Effector memory CD8-positive, alpha-beta T cell (primary cell): ENCODE measurements around the gene RAB22A.
"Not testable (repeated sequence)": the region's sequence is repeated elsewhere in the genome, so short reads cannot be mapped to it uniquely, and the experiment has no call there.

Experiments
- ATAC-seq: fragments of 150-1000 bp; cut with Tn5 transposase; replicated peaks from 2 replicates; pipeline ENCODE4 v1.10.0; 2021; ENCODE audit warnings: mild to moderate bottlenecking, moderate library complexity
- DNase-seq, 3 experiments: peaks; one replicate each; pipeline ENCODE4 v3.0.0; 2021
- H3K27ac Mint-ChIP-seq, 2 donors: one replicate each; pipeline ENCODE4 v1.8.0; 2022; ENCODE audit warnings: mild to moderate bottlenecking in 2 of 2, mixed read lengths in 2 of 2, moderate library complexity in 2 of 2
- H3K27me3 Mint-ChIP-seq, 2 donors: one replicate each; pipeline ENCODE4 v1.8.0; 2022; ENCODE audit warnings: mixed read lengths in 2 of 2
- H3K36me3 Mint-ChIP-seq: one replicate; pipeline ENCODE4 v1.8.0; 2022; ENCODE audit warnings: mild to moderate bottlenecking, moderate library complexity, mixed read lengths; ENCODE audit not compliant: insufficient read depth
- H3K4me1 Mint-ChIP-seq, 2 donors: one replicate each; pipeline ENCODE4 v1.8.0; 2022; ENCODE audit warnings: low read depth in 2 of 2, mixed read lengths in 2 of 2
- H3K4me3 Mint-ChIP-seq, 2 donors: one replicate each; pipeline ENCODE4 v1.8.0; 2022; ENCODE audit warnings: mild to moderate bottlenecking in 2 of 2, mixed read lengths in 2 of 2, moderate library complexity in 2 of 2
- H3K9me3 Mint-ChIP-seq, 2 donors: one replicate each; pipeline ENCODE4 v1.8.0; 2022; ENCODE audit warnings: mixed read lengths in 2 of 2

The RAB22A gene

GRCh38 chr20:58340151-58340550 lies 30.6 kb downstream of the RAB22A start:
- H3K36me3 Mint-ChIP-seq = peaks cover 18% of the 10 kb centered on the region
- H3K27ac Mint-ChIP-seq = peak overlapping the region in 1 of 2 donors; percentile 71
- H3K4me1 Mint-ChIP-seq = peaks cover 33 to 60% of the 10 kb centered on the region in 2 donors
- H3K4me3 Mint-ChIP-seq = no peak overlapping the region
- H3K9me3 Mint-ChIP-seq = no peaks in the 10 kb centered on the region
- ATAC-seq (no peak), DNase-seq (no peak)
- no peaks in the 10 kb centered on the region for H3K27me3 Mint-ChIP-seq

DNA sequence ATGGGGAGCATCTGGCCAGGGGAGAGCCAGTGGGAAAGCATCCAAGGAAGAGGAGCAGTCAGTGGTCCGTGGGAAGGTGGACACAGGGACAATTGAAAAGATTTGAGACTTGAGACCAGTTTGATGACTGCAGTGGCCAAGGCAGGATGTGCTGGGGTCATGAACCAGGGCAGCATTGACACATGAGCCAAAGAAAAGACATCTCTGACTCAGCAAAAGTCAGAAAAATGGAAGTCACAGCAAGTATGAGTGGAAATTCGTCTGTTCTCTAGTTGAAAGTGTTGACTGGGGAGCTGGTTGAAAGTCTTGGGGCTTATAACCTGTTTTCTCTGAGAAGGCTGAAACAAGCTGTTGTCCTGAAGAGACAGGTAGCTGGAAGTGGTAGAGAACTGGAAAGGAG lies 31.3 kb downstream of the RAB22A start:
- H3K27me3 Mint-ChIP-seq = no peaks in the 10 kb centered on the region
- H3K27ac Mint-ChIP-seq = peak overlapping the region; percentile 7 to 71
- DNase-seq = no peak
- peaks cover 20% of the 10 kb centered on the region for H3K36me3 Mint-ChIP-seq
- H3K9me3 Mint-ChIP-seq = no peaks in the 10 kb centered on the region
- no peak for ATAC-seq
- no peak overlapping the region for H3K4me3 Mint-ChIP-seq
- peaks cover 33 to 55% of the 10 kb centered on the region in 2 donors for H3K4me1 Mint-ChIP-seq

- no peak for ATAC-seq
- H3K4me1 Mint-ChIP-seq = peaks cover 35 to 49% of the 10 kb centered on the region in 2 donors
- no peak overlapping the region for H3K4me3 Mint-ChIP-seq
- no peaks in the 10 kb centered on the region for H3K27me3 Mint-ChIP-seq
- H3K9me3 Mint-ChIP-seq = peaks cover 0 to 3% of the 10 kb centered on the region in 2 donors
- peaks cover 26% of the 10 kb centered on the region for H3K36me3 Mint-ChIP-seq
- DNase-seq = no peak
- peak overlapping the region; percentile 18 to 71 for H3K27ac Mint-ChIP-seq
These were observed 32.8 kb downstream of the RAB22A start for GRCh38 chr20:58342104-58342945.

DNA sequence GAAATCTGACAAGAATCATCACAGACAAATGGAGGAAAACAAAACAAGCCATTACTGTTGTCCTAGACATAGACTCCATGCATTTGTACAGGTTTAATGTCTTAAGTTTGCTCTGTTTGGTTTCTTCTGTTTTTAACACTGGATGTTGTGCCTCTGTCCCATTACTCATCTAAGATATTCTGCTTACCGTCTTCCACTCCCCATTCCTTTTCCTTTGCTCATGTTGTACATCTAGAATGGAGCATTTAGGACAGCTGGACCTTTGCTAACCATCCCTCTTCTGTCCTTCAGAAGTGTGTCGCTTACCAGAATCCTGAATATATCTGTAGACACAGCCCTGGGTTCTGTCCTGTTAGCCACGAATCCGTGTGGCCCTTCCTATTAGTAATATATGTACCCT lies 35.2 kb downstream of the RAB22A start:
- DNase-seq = no peak
- ATAC-seq = no peak
- peaks cover 23 to 31% of the 10 kb centered on the region in 2 donors for H3K4me1 Mint-ChIP-seq
- H3K27ac Mint-ChIP-seq = peak overlapping the region in 1 of 2 donors; percentile 64
- H3K27me3 Mint-ChIP-seq = no peaks in the 10 kb centered on the region
- peaks cover 0 to 3% of the 10 kb centered on the region in 2 donors for H3K9me3 Mint-ChIP-seq
- peaks cover 27% of the 10 kb centered on the region for H3K36me3 Mint-ChIP-seq
- no peak overlapping the region for H3K4me3 Mint-ChIP-seq

GRCh38 chr20:58349570-58349969 lies 40.1 kb downstream of the RAB22A start:
- no peak for DNase-seq
- ATAC-seq = no peak

GRCh38 chr20:58352468-58352867 lies 43.0 kb downstream of the RAB22A start:
- no peak overlapping the region for H3K27ac Mint-ChIP-seq

More at GRCh38 chr20:58349570-58349969, 40.1 kb downstream of the RAB22A start:
- H3K4me3 Mint-ChIP-seq = no peak overlapping the region
- peaks cover 0 to 3% of the 10 kb centered on the region in 2 donors for H3K9me3 Mint-ChIP-seq
- H3K36me3 Mint-ChIP-seq = peaks cover 26% of the 10 kb centered on the region
- H3K27me3 Mint-ChIP-seq = no peaks in the 10 kb centered on the region
- peak overlapping the region in 1 of 2 donors; percentile 75 for H3K27ac Mint-ChIP-seq
- peaks cover 9 to 12% of the 10 kb centered on the region in 2 donors for H3K4me1 Mint-ChIP-seq

GRCh38 chr20:58359441-58359840 lies 49.9 kb downstream of the RAB22A start:
- DNase-seq = no peak
- H3K36me3 Mint-ChIP-seq = peaks cover 45% of the 10 kb centered on the region
- ATAC-seq = no peak
- H3K4me3 Mint-ChIP-seq = no peak overlapping the region
- no peak overlapping the region for H3K27ac Mint-ChIP-seq
- H3K9me3 Mint-ChIP-seq = no peaks in the 10 kb centered on the region
- H3K4me1 Mint-ChIP-seq = no peaks in the 10 kb centered on the region
- H3K27me3 Mint-ChIP-seq = no peaks in the 10 kb centered on the region

More at GRCh38 chr20:58352468-58352867, 43.0 kb downstream of the RAB22A start:
- H3K4me3 Mint-ChIP-seq = no peak overlapping the region
- H3K9me3 Mint-ChIP-seq = no peaks in the 10 kb centered on the region
- H3K27me3 Mint-ChIP-seq = no peaks in the 10 kb centered on the region
- DNase-seq (no peak), ATAC-seq (no peak)
- H3K36me3 Mint-ChIP-seq = peaks cover 20% of the 10 kb centered on the region
- H3K4me1 Mint-ChIP-seq = peaks cover 0 to 6% of the 10 kb centered on the region in 2 donors

GRCh38 chr20:58360936-58361335 lies 51.4 kb downstream of the RAB22A start:
- no peak for DNase-seq
- Mint-ChIP-seq H3K9me3 (no peaks in the 10 kb centered on the region), H3K36me3 (peaks cover 51% of the 10 kb centered on the region), H3K4me1 (no peaks in the 10 kb centered on the region), H3K27me3 (no peaks in the 10 kb centered on the region), H3K4me3 (no peak overlapping the region), H3K27ac (no peak overlapping the region)
- ATAC-seq = no peak

DNA sequence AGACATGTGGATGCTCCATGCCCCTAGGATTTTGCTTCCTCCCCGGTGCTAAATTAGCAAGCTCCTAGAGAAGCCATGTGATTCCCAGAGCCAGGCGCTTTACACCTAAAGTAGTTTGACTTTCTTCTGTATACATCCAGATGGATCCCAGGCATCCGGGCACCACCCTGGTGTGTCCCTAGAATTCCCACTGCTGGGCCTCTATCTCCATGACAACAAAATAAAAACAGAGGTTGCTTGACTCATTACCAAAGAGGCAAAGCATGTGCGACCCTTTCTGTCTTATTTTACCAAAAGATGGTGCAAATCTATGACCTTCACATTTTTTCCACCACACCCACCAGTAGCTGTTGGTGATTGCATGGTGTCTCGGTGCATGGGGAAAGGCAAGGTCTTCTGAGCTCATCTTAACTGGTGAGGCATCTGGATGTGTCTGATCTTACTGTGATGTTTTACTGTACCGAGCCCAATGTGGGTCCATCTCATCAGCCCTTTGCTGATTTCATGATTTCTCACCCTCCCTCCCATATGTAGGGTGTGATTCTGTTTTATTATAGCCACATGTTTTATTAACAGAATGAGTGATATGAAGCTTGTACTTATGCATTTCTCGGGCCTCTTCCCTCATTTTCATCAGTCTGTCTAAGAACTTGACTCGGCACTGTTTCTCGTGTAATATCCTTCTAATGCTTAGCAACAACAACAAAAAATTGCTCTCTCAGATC lies 52.1 kb downstream of the RAB22A start:
- no peaks in the 10 kb centered on the region for H3K9me3 Mint-ChIP-seq
- DNase-seq = no peak
- peaks cover 58% of the 10 kb centered on the region for H3K36me3 Mint-ChIP-seq
- H3K27ac Mint-ChIP-seq = peak overlapping the region in 1 of 2 donors; percentile 52
- no peak overlapping the region for H3K4me3 Mint-ChIP-seq
- no peaks in the 10 kb centered on the region for H3K4me1 Mint-ChIP-seq
- no peak for ATAC-seq
- no peaks in the 10 kb centered on the region for H3K27me3 Mint-ChIP-seq

GRCh38 chr20:58362206-58362516 lies 52.6 kb downstream of the RAB22A start:
- Mint-ChIP-seq H3K27me3 (no peaks in the 10 kb centered on the region), H3K9me3 (no peaks in the 10 kb centered on the region), H3K27ac (peak overlapping the region in 1 of 2 donors; percentile 52), H3K36me3 (peaks cover 58% of the 10 kb centered on the region), H3K4me1 (no peaks in the 10 kb centered on the region), H3K4me3 (no peak overlapping the region)
- DNase-seq (no peak), ATAC-seq (no peak)

DNA sequence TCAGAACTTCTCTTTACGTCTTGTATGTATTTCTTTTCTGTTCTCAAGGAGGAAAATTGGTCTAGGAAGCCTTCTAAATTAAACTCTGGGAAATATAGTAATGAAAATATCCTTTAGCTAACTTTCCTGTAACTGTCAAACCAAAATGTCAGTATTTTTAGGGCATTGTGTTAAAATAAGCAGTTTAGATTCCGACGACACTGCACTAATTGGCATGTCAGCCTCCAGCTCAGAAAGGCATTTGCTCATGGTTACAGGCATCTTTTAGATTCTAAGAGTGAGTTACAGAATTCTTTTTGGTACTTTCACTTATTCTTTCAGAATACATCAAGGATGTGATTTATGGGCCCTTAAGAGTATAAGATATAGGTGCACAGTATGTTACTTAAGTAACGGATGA lies 53.5 kb downstream of the RAB22A start:
- Mint-ChIP-seq H3K4me1 (no peaks in the 10 kb centered on the region), H3K4me3 (no peak overlapping the region), H3K9me3 (no peaks in the 10 kb centered on the region), H3K27ac (no peak overlapping the region), H3K27me3 (no peaks in the 10 kb centered on the region), H3K36me3 (peaks cover 55% of the 10 kb centered on the region)
- ATAC-seq (no peak), DNase-seq (no peak)

GRCh38 chr20:58366866-58367265 lies 57.4 kb downstream of the RAB22A start:
- no peaks in the 10 kb centered on the region for H3K4me1 Mint-ChIP-seq
- DNase-seq = no peak
- H3K9me3 Mint-ChIP-seq = no peaks in the 10 kb centered on the region
- H3K36me3 Mint-ChIP-seq = peaks cover 33% of the 10 kb centered on the region
- no peak for ATAC-seq
- H3K27ac Mint-ChIP-seq = no peak overlapping the region
- no peaks in the 10 kb centered on the region for H3K27me3 Mint-ChIP-seq
- no peak overlapping the region for H3K4me3 Mint-ChIP-seq

GRCh38 chr20:58372806-58373205 lies 63.3 kb downstream of the RAB22A start:
- H3K9me3 Mint-ChIP-seq = no peaks in the 10 kb centered on the region
- peaks cover 4% of the 10 kb centered on the region for H3K36me3 Mint-ChIP-seq
- DNase-seq = no peak
- peaks cover 23 to 30% of the 10 kb centered on the region in 2 donors for H3K27me3 Mint-ChIP-seq
- no peak overlapping the region for H3K27ac Mint-ChIP-seq
- no peak for ATAC-seq
- no peak overlapping the region for H3K4me3 Mint-ChIP-seq
- H3K4me1 Mint-ChIP-seq = no peaks in the 10 kb centered on the region

DNA sequence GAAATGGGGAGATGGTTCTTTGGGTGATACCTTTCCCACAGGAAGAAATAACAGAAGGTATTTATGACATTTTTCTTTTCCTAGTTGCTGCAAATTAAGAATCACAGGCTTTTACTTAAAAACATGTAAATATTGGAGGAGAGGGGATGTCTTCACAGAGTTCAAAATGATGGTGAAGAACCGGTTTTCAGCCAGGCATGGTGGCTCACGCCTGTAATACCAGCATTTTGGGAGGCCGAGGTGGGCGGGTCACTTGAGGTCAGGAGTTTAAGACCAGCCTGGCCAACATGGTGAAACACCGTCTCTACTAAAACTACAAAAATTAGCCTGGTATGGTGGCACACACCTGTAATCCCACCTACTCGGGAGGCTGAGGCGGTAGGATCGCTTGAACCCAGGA lies 63.8 kb downstream of the RAB22A start:
- H3K4me3 Mint-ChIP-seq, H3K27ac Mint-ChIP-seq, H3K36me3 Mint-ChIP-seq, H3K4me1 Mint-ChIP-seq, DNase-seq, ATAC-seq, H3K9me3 Mint-ChIP-seq: not testable (repeated sequence)
- H3K27me3 Mint-ChIP-seq = peaks cover 28 to 35% of the 10 kb centered on the region in 2 donors
